CMK (cell line): ENCODE measurements around the gene PDLIM3.

Experiments used
- DNase-seq: peaks from one replicate; pipeline ENCODE4 v3.0.0-alpha.2; 2010; ENCODE audit warnings: low read depth

PDLIM3 gene

GRCh38 chr4:185470501-185471195 lies 64.7 kb downstream of the PDLIM3 start:
- DNase-seq = no peak

GRCh38 chr4:185469580-185470154 lies 65.6 kb downstream of the PDLIM3 start:
- DNase-seq = no peak

GRCh38 chr4:185468999-185469398 lies 66.3 kb downstream of the PDLIM3 start:
- no peak for DNase-seq

GRCh38 chr4:185467991-185468390 lies 67.3 kb downstream of the PDLIM3 start:
- DNase-seq = no peak

GRCh38 chr4:185467101-185467500 lies 68.2 kb downstream of the PDLIM3 start:
- DNase-seq = no peak

- DNase-seq = no peak
Observed at GRCh38 chr4:185465707-185466106, 69.6 kb downstream of the PDLIM3 start.

GRCh38 chr4:185464887-185465286 lies 70.4 kb downstream of the PDLIM3 start:
- no peak for DNase-seq

- DNase-seq = no peak
Observed at GRCh38 chr4:185464183-185464582, 71.1 kb downstream of the PDLIM3 start.

- no peak for DNase-seq
Observed at GRCh38 chr4:185463541-185463940, 71.8 kb downstream of the PDLIM3 start.

- no peak for DNase-seq
Observed at GRCh38 chr4:185461565-185461964, 73.7 kb downstream of the PDLIM3 start.

GRCh38 chr4:185457136-185457535 lies 78.2 kb downstream of the PDLIM3 start:
- DNase-seq = no peak

- DNase-seq = no peak
Observed at GRCh38 chr4:185456131-185456530, 79.2 kb downstream of the PDLIM3 start.
